Measurements from ENCODE around the gene SSR1.
"Not testable (repeated sequence)": the region's sequence is repeated elsewhere in the genome, so short reads cannot be mapped to it uniquely, and the experiment has no call there.

SSR1 gene

GRCh38 chr6:7316658-7317533 is 3.9 kb upstream of the SSR1 start:
- DNase-seq, result no peak

GRCh38 chr6:7315948-7316365 is 3.0 kb upstream of the SSR1 start:
- no peak for DNase-seq

DNA sequence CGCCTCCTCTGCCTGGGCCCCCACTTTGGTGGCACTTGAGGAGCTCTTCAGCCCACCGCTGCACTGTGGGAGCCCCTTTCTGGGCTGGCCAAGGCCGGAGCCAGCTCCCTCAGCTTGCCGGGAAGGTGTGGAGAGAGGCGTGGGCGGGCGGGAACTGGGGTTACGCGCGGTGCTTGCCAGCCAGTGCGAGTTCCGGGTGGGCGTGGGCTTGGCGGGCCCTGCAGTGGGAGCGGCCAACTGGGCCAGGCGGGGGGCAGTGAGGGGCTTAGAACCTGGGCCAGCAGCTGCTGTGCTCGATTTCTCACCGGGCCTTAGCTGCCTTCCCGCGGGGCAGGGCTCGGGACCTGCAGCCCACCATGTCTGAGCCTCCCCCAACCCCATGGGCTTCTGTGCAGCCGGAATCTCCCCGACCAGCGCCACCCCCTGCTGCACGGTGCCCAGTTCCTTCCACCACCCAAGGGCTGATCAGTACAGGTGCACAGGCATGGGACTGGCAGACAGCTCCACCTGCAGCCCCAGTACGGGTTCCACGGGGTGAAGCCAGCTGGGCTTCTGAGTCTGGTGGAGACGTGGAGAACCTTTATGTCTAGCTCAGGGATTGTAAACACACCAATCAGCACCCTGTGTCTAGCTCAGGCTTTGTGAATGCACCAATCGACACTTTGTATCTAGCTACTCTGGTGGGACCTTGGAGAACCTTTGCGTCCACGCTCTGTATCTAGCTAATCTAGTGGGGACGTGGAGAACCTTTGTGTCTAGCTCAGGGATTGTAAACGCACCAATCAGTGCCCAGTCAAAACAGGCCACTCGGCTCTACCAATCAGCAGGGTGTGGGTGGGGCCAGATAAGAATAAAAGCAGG is 2.3 kb upstream of the SSR1 start:
- DNase-seq, result not testable (repeated sequence)

DNA sequence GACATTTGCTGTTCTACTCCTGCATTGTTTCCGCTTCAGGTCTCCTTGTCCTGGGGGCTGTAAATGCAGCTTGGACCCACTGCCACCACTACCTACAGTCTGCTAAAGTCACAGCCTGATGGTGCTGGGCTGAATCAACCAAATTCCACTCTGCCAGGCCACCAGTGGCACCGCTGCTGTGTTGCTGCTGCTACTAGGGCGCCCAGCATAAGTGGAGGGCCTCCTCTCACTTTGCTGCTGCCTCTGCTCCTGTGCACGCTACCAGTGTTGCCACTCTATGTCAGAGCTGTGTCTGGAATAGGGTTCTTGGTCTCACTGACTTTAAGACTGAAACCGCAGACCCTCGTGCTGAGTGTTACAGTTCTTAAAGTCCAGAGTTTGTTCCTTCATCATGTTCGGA is 1.4 kb upstream of the SSR1 start:
- no peak for DNase-seq

DNA sequence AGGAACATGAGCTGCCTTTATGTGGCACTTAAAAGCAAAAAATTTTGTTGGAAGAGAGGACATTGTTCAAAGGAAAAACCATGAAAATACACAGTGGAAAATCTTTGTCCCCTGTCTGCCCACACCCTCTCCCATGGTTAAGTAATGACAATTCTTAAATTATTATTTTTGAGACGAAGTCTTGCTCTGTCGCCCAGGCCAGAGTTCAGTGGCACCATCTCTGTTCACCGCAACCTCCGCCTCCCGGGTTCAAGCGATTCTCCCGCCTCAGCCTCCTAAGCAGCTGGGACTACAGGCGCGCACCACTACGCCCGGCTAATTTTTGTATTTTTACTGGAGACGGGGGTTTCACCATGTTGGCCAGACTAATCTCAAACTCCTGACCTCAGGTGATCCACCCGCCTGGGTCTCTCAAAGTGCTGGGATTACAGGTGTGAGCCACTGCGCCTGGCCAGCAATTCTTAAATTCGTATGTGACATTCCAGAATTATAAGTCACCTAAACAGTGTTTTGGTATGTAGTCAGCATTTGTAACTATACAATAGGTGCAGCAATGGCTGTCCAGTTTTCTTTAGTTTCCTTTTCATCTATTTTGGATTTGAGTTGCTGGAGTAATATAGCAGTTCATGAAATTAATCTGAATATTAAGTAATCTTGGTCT is 636 bp upstream of the SSR1 start:
- DNase-seq, result no peak

DNA sequence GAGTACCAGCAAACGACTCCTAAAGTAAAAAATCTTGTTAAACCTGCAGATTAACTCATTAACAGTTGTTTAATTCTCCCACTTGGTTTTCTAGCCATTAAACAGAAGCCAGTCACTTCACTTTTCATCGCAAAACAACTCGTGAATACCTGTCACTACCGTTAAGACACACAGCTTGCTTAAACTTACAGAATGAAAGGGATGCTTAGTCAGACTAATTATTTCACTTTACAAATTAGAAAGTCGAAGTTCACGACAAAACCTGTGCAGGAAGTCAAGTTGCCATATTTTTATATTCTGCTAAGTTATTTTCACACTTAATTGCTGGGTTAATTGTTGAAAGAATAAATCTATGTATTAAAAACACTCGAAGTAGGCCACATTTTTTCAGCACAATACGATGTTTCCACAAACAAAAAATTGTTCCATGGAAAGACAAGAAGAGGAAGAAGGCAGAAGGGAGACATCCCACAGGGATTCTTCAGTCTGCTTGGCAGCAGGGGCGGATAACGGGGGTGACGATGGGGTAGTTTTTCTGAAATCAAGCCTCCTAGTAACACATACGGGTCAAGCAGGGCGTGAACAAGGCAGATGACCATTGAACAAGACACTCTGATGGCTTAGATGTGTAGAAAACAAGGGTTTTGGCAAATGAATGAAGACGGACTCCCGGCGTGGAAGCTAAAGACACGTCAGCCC is 933 bp downstream of the SSR1 start:
- peak; percentile 27 for DNase-seq

- DNase-seq, result no peak
Observed at GRCh38 chr6:7311176-7311575, 1.8 kb downstream of the SSR1 start.

DNA sequence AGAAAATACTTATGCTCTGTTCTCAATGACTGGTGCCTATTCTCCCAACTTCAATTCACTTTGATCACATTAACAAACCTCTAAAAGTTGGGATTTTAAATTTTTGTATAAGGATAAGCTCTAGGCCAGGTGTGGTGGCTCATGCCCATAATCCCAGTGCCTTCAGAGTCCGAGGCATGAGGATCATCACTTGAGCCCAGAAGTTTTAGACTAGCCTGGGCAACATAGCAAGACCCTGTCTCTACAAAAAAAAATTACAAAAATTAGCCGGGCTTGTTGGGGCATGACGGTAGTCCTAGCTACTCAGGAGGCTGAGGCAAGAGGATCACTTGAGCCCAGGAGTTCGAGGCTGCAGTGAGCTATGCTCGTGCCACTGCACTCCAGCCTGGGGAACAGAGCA is 3.9 kb downstream of the SSR1 start:
- DNase-seq, result no peak

- DNase-seq, result no peak
Observed at GRCh38 chr6:7307533-7307932, 5.5 kb downstream of the SSR1 start.

- no peak for DNase-seq
Observed at GRCh38 chr6:7304821-7305220, 8.2 kb downstream of the SSR1 start.

- DNase-seq, result no peak
Observed at GRCh38 chr6:7301702-7302101, 11.3 kb downstream of the SSR1 start.

DNA sequence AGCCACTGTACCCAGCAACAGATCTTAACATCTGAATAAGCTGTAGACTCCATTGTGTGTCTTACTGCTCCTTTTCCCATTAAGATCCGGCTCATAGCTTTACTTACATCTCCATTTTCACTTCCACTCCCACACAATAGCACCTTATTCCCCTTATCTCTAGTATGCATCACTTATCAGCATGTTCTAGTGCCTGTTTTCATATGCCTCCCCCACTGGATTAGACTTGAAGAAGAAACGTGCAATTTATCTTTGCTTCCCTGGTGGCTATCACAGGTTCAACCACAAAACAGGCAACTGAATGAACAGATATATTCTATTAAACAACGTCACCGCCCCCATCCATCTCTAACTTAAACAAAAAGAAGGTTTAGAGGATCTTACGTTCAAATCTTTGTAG is 12.1 kb downstream of the SSR1 start:
- no peak for DNase-seq

DNA sequence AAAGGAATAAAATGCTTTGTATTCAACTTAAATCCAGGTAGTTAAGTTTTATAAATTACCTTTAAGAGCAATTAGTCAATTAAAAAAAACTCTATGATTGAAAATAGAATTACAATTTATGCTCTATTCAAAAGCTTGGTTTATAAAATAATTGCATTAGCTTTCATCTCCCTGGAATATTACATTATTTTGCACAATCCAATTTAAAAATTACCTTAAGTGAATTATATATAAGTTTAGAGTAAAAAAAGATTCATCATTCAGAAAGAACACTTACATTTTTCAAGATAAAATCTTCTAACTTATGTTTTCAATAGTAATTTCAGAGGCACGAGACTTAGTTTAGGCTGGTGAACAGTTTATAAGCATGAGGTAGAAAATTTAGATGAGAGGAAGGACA is 14.9 kb downstream of the SSR1 start:
- no peak for DNase-seq

DNA sequence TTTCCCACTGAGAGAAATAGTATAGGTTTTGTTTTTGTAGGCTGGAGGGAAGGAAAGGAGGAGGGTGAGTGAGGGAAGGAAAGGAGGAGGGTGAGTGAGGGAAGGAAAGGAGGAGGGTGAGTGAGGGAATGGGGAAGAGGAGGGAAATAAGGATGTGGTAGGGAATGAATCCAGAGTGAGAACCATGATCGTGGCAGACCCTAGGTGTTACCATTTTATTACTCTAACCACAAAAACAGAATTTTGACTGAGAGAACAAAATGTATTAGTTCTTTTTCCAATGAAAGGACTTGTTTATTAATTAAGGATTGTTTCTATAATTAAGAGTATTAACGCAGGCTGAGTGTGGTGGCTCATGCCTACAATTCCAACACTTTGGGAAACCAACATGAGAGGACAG is 16.4 kb downstream of the SSR1 start:
- DNase-seq, result no peak

DNA sequence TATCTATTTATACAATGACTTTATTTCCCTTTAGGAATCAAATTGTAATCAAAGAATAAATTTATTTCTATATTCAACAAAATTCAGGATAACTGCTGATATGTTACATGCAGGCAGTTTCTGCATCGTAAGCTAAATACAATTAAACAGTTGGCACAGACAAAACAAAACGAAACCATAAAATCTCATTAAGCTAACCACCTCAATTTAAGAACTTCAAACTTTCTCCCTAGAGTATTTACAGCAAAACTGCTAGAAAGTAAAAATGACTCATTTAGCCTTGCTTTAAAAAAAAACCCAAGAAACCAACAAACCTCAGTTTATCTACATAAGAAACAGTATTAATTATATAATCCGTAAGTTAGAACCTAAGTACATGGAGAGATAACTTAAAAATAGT is 17.1 kb downstream of the SSR1 start:
- DNase-seq, result no peak

DNA sequence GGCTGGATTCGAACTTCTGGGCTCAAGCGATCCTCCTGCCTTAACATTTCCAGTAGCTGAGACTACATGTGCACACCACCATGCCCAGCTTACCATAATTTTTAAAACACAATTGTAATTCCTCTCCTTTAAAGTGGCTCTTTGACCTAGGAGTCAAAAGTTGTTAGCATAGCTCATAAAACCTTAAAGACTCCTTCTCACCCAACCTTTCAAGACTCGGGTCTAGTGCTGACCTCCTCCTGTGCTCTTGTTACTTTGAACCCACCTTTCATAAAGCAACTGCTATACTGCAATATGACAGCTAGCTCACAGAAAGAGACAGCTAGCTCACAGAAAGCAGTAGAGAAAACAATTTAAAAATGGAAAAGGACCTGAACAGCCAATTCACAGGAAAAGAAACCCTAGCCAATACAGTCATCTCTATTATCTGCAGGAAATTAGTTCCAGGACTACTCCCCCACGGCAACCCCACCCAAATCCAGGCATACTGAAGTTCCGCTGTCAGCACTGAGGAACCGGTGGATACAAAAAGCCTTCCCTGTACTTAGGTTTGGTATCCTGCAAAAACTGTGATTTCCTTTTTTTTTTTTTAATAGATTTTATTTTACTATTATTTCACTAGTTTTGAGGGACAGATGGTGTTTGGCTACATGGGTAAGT is 20.3 kb downstream of the SSR1 start:
- no peak for DNase-seq

GRCh38 chr6:7290079-7290478 is 22.9 kb downstream of the SSR1 start:
- no peak for DNase-seq

DNA sequence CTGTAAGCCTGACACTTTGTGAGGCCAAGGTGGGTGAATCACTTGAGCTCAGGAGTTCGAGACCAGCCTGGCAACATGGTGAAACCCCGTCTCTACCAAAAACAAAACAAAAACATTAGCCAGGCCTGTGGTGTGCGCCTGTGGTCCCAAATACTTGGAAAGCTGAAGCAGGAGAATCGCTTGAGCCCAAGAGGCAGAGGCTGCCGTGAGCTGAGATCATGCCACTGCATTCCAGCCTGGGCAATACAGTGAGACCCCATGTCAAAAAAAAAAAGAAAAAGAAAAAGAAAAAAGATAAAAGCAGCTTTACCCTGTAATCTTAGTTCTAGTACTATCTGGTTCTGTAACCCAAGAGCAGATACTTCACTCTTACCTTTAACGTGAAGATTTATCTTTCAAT is 27.6 kb downstream of the SSR1 start:
- DNase-seq, result no peak

DNA sequence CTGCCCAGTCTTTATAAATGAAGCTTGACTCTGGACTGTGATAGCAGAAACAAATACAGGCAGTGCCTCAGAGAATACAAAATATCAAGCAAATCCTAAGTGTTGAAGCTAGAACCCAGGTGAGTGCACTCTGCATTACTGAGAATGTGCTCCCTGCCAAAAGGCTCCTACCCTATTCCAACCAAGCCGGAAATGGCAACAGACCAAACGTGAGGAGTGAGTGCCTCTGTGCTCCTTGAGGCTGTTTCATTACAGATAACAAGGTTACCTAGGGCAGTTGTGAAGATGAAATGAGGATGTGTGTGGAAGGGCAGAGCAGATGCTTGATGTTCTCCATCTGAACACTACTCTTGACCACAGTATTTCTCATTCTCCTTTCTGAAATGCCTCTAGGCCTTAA is 29.3 kb downstream of the SSR1 start:
- no peak for DNase-seq

DNA sequence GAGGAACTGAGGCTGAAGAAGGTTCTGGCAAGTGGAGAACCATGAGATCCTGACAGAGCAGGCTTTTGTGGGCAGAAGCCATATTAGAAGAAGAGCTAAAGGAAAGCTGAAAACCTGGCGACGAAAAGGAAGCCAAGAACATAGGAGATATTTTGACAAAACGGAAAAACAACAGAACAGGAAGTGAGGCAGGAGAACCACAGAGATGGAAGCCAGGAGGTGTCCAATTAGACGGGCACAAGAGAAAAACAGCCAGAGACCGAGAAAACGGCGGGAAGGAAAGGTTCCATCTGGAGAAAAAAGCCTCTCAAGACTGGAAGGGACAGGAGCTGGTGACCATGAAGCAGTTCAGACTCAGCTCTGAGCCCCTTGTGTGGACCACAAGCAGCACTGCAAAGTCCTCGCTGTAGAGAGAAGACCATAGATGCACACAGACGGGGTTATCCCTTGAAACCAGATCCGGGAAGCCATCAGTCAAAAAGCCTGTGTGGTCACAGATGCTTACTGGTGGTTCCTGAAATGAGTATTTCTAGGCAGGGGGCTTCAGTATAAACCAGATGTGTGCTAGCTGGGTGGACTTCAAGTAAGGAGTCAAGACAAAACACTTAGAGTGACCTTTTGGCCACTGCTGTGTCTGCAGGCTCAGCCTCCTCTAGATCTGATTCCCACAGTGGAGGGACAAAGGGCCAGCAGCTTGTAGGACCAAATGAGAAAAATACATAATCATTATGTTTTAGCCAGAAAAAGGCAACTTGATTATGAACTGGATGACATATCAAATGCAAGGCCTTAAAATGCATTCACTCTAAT is 30.7 kb downstream of the SSR1 start:
- no peak for DNase-seq

- DNase-seq, result no peak
Observed at GRCh38 chr6:7276199-7276524, 36.8 kb downstream of the SSR1 start.

- not testable (repeated sequence) for DNase-seq
Observed at GRCh38 chr6:7274525-7274924, 38.5 kb downstream of the SSR1 start.
